ENCODE measurements around the gene ST3GAL5.

Gene ST3GAL5

GRCh38 chr2:85925216-85925671, 36.5 kb upstream of the ST3GAL5 start:
- TF ChIP-seq CTCF (IDR thresholded peaks at IDR 0.05; ENCODE audit: low read depth, low read length, missing control alignments) = no peak
- no peak for DNase-seq (ENCODE audit: extremely low read depth, low read depth)
- no peak overlapping the region for H3K4me3 ChIP-seq (replicated peaks; ENCODE audit: low read depth, low read length)

GRCh38 chr2:85924522-85924921, 35.7 kb upstream of the ST3GAL5 start:
- no peak for TF ChIP-seq CTCF (IDR thresholded peaks at IDR 0.05; ENCODE audit: low read depth, low read length, missing control alignments)
- H3K4me3 ChIP-seq (replicated peaks; ENCODE audit: low read depth, low read length) = no peak overlapping the region
- no peak for DNase-seq (ENCODE audit: extremely low read depth, low read depth)

GRCh38 chr2:85922199-85922598, 33.4 kb upstream of the ST3GAL5 start:
- TF ChIP-seq CTCF (IDR thresholded peaks at IDR 0.05; ENCODE audit: low read depth, low read length, missing control alignments) = no peak
- no peak for DNase-seq (ENCODE audit: extremely low read depth, low read depth)
- no peak overlapping the region for H3K4me3 ChIP-seq (replicated peaks; ENCODE audit: low read depth, low read length)

GRCh38 chr2:85921659-85922058, 32.9 kb upstream of the ST3GAL5 start:
- DNase-seq (ENCODE audit: extremely low read depth, low read depth) = no peak
- TF ChIP-seq CTCF (IDR thresholded peaks at IDR 0.05; ENCODE audit: low read depth, low read length, missing control alignments) = no peak
- no peak overlapping the region for H3K4me3 ChIP-seq (replicated peaks; ENCODE audit: low read depth, low read length)

- TF ChIP-seq CTCF (IDR thresholded peaks at IDR 0.05; ENCODE audit: low read depth, low read length, missing control alignments) = no peak
- no peak overlapping the region for H3K4me3 ChIP-seq (replicated peaks; ENCODE audit: low read depth, low read length)
- DNase-seq (ENCODE audit: extremely low read depth, low read depth) = no peak
Measured at GRCh38 chr2:85920810-85921545, 32.2 kb upstream of the ST3GAL5 start.

- TF ChIP-seq CTCF (IDR thresholded peaks at IDR 0.05; ENCODE audit: low read depth, low read length, missing control alignments) = no peak
- DNase-seq (ENCODE audit: extremely low read depth, low read depth) = no peak
- no peak overlapping the region for H3K4me3 ChIP-seq (replicated peaks; ENCODE audit: low read depth, low read length)
Measured at GRCh38 chr2:85917887-85918795, 29.4 kb upstream of the ST3GAL5 start.
